ENCODE data around the gene SNED1. TPM values are rescaled to one million over a fixed set of nuclear protein-coding genes. Genes with fewer than 3 reads are reported as not detected.

Gene SNED1
- total and polyA plus RNA-seq, 8 donors, result 2.0 to 106 (median 16.0) TPM

DNA sequence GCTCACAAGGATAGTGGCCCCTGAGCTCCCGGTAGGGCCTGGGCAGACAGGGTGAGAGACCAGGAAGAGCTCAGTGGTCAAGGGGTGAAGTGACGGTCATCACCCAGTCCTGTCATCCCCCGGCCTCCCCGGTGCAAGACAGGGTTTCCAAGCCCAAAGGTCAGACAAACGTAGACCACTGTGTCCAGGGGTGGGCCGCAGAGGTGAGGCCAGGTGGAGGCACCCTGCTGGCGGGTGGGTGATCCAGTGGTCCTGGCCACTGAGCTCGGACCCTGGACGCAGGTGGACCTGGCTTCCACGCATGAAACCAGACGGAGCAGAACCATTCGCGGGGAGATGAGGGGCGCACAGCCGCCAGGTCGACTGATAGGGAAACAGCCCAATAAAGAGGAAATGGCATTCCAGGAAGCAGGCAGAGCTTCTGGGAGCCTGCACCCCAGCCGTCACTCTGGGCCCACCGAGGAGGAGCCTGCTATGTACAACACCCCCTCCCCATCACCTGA lies 14.4 kb upstream of the SNED1 start:
- DNase-seq, result no peak
- intact Hi-C loops (cut with DNase I; ENCODE audit: low total_unique reads), result no loop called here
- Histone ChIP-seq H3K27ac (no peak overlapping the region), H3K9me3 (no peaks in the 10 kb centered on the region), H3K4me1 (peaks cover 14 to 30% (median 23%) of the 10 kb centered on the region in 4 donors), H3K27me3 (peaks cover 0 to 34% (median 0%) of the 10 kb centered on the region in 3 donors), H3K36me3 (no peaks in the 10 kb centered on the region), H3K4me3 (no peak overlapping the region)
- 41 to 48% (median 46%) methylated on average over 13 to 18 of the region's 18 CpGs for WGBS, 5 donors
- TF ChIP-seq POLR2A (IDR thresholded peaks at IDR 0.05), result no peak
- TF ChIP-seq, protein P1, sequence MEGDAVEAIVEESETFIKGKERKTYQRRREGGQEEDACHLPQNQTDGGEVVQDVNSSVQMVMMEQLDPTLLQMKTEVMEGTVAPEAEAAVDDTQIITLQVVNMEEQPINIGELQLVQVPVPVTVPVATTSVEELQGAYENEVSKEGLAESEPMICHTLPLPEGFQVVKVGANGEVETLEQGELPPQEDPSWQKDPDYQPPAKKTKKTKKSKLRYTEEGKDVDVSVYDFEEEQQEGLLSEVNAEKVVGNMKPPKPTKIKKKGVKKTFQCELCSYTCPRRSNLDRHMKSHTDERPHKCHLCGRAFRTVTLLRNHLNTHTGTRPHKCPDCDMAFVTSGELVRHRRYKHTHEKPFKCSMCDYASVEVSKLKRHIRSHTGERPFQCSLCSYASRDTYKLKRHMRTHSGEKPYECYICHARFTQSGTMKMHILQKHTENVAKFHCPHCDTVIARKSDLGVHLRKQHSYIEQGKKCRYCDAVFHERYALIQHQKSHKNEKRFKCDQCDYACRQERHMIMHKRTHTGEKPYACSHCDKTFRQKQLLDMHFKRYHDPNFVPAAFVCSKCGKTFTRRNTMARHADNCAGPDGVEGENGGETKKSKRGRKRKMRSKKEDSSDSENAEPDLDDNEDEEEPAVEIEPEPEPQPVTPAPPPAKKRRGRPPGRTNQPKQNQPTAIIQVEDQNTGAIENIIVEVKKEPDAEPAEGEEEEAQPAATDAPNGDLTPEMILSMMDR (IDR thresholded peaks at IDR 0.05), result no peak
- no peak for TF ChIP-seq EP300 (IDR thresholded peaks at IDR 0.05)
- no peak for TF ChIP-seq POLR2AphosphoS5 (IDR thresholded peaks at IDR 0.05)

DNA sequence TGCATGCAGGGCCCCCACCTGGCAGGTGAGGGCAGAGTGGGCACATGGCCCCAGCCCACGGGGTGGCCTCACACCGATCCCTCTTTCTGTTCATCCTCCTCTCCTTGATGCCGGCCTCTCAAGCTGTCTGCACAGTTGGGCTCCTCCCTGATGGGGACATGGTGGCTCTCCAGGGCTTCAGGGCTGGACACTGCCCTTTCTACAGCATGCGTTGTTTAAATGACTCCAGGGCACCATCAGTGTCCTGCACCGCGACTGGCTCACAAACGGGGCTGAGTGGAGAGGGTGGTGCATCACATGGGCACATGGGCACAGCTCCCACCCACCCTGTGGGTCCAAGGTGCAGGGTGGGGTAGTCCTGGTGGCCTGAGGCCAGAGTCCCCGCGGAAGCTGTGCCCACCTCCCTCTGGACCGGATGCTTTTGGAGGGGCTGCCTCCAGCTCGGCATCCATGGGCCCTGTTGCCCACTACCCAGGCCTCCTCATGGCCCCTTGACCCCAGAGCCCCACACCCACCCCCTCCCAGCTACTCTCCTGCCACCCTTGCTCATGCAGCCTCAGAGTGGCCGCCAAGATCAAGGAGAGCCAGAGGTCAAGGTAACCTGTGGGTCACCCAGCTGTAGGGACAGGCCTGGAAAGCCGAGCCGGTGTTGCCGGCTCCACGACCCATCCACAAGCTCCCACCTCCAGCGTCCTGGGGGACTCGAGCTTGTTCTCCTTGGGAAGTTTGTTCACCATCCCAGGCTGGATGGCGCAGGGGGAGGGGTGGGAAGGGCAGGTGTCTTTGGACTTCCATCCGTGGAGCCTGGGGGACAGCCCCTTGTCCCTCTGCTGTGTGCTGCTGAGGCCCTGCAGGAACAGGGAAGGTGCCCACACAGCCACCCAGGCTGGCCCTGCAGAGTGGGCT lies 12.3 kb upstream of the SNED1 start:
- no peak for DNase-seq
- peak overlapping the region in 1 of 5 donors; percentile 47 for H3K27ac ChIP-seq
- intact Hi-C loops (cut with DNase I; ENCODE audit: low total_unique reads), result no loop called here
- TF ChIP-seq POLR2AphosphoS5 (IDR thresholded peaks at IDR 0.05) (no peak), EP300 (IDR thresholded peaks at IDR 0.05) (no peak), POLR2A (IDR thresholded peaks at IDR 0.05) (no peak)
- TF ChIP-seq, protein P1 (IDR thresholded peaks at IDR 0.05), result no peak
- no peak overlapping the region for H3K4me3 ChIP-seq
- peaks cover 16 to 35% (median 26%) of the 10 kb centered on the region in 4 donors for H3K4me1 ChIP-seq
- H3K27me3 ChIP-seq, result peaks cover 0 to 34% (median 0%) of the 10 kb centered on the region in 3 donors
- WGBS, 5 donors, result 72 to 87% (median 81%) methylated on average over 15 to 20 of the region's 20 CpGs
- H3K9me3 ChIP-seq, result no peaks in the 10 kb centered on the region
- no peaks in the 10 kb centered on the region for H3K36me3 ChIP-seq

GRCh38 chr2:240986787-240987411 lies 11.5 kb upstream of the SNED1 start:
- Histone ChIP-seq H3K36me3 (no peaks in the 10 kb centered on the region), H3K27ac (peak overlapping the region in 1 of 5 donors; percentile 47), H3K9me3 (no peaks in the 10 kb centered on the region), H3K4me3 (no peak overlapping the region), H3K27me3 (peaks cover 0 to 34% (median 0%) of the 10 kb centered on the region in 3 donors), H3K4me1 (peaks cover 24 to 43% (median 33%) of the 10 kb centered on the region in 4 donors)
- peak in 1 of 2 donors; percentile 57 for DNase-seq
- 18 to 39% (median 33%) methylated on average over 9 to 11 of the region's 11 CpGs for WGBS, 5 donors
- TF ChIP-seq EP300 (IDR thresholded peaks at IDR 0.05), result no peak
- TF ChIP-seq, protein P1 (IDR thresholded peaks at IDR 0.05), result no peak
- no peak for TF ChIP-seq POLR2A (IDR thresholded peaks at IDR 0.05)
- no peak for TF ChIP-seq POLR2AphosphoS5 (IDR thresholded peaks at IDR 0.05)
- intact Hi-C loops (cut with DNase I; ENCODE audit: low total_unique reads), result no loop called here

DNA sequence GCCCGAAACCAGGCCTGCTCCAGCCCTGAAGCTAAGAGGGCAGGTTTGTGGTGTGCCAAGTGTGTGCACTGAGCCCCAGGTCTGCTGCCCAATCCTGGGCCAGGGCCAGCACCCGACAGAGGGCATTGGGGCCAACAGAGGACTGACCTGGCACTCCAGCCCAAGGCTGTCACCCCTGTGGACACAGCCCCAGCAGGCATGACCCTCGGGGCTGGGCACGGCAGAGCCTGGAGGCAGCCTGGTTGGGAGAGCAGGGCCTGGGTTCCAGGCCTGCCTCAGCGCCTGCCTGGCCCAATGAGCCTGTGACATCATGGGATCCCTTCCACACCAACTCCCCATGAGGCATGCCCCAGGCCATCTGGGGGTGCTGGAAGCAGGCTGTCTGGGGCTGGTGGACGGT lies 10.8 kb upstream of the SNED1 start:
- no peaks in the 10 kb centered on the region for H3K9me3 ChIP-seq
- H3K4me3 ChIP-seq, result no peak overlapping the region
- peaks cover 0 to 30% (median 0%) of the 10 kb centered on the region in 3 donors for H3K27me3 ChIP-seq
- DNase-seq, result no peak
- WGBS, 5 donors, result 71 to 85% (median 79%) methylated on average over 5 to 6 of the region's 6 CpGs
- intact Hi-C loops (cut with DNase I; ENCODE audit: low total_unique reads), result no loop called here
- peak overlapping the region in 1 of 5 donors; percentile 47 for H3K27ac ChIP-seq
- H3K36me3 ChIP-seq, result no peaks in the 10 kb centered on the region
- no peak for TF ChIP-seq EP300 (IDR thresholded peaks at IDR 0.05)
- TF ChIP-seq, protein P1 (IDR thresholded peaks at IDR 0.05), result no peak
- TF ChIP-seq POLR2A (IDR thresholded peaks at IDR 0.05), result no peak
- TF ChIP-seq POLR2AphosphoS5 (IDR thresholded peaks at IDR 0.05), result no peak
- H3K4me1 ChIP-seq, result peaks cover 30 to 50% (median 40%) of the 10 kb centered on the region in 4 donors
